Neutrophil (primary cell): Measurements from ENCODE around the gene POC1A.

ENCODE experiments used
- H3K27ac ChIP-seq: fragments of 200-600 bp; sonication (generic); 2 replicates; pipeline ENCODE4 v1.5.1; 2016; ENCODE audit warnings: mild to moderate bottlenecking, moderate library complexity
- H3K27me3 ChIP-seq: fragments of 200-600 bp; sonication (generic); 2 replicates; pipeline ENCODE4 v1.6.0; 2016; ENCODE audit warnings: mild to moderate bottlenecking
- H3K36me3 ChIP-seq: fragments of 200-600 bp; sonication (generic); 2 replicates; pipeline ENCODE4 v1.5.1; 2017
- H3K4me1 ChIP-seq, 2 experiments: fragments of 200-600 bp in 1 of 2; sonication (generic) in 1 of 2; 1 replicate in 1 of 2; 2 replicates in 1 of 2; pipeline versions ENCODE4 v1.5.1 to v1.6.1; 2013 to 2016; ENCODE audit warnings: low read depth in 1 of 2, low read length in 1 of 2, mild to moderate bottlenecking in 1 of 2, moderate library complexity in 1 of 2; ENCODE audit not compliant: control insufficient read depth in 1 of 2, insufficient read depth in 1 of 2
- H3K4me3 ChIP-seq, 2 experiments: fragments of 200-600 bp in 1 of 2; sonication (generic) in 1 of 2; 1 replicate in 1 of 2; 2 replicates in 1 of 2; pipeline ENCODE4 v1.5.1; 2013 to 2016; ENCODE audit warnings: low read depth in 1 of 2, low read length in 1 of 2, mild to moderate bottlenecking in 1 of 2, moderate library complexity in 1 of 2
- H3K9me3 ChIP-seq: fragments of 200-600 bp; sonication (generic); 2 replicates; pipeline ENCODE4 v1.5.1; 2016
- CTCF ChIP-seq: fragments of 200-600 bp; sonication (generic); IDR thresholded peaks from 2 replicates; pipeline ENCODE4 v1.5.1; 2016; ENCODE audit warnings: antibody characterized with exemption

POC1A gene

GRCh38 chr3:52118156-52118875 is 35.9 kb downstream of the POC1A start:
- no peaks in the 10 kb centered on the region for H3K9me3 ChIP-seq
- peaks cover 18% of the 10 kb centered on the region for H3K36me3 ChIP-seq
- no peak overlapping the region for H3K4me3 ChIP-seq
- H3K27ac ChIP-seq = no peak overlapping the region
- H3K4me1 ChIP-seq = peaks cover 11 to 15% of the 10 kb centered on the region in 2 experiments
- H3K27me3 ChIP-seq = no peaks in the 10 kb centered on the region
- TF ChIP-seq CTCF = no peak

GRCh38 chr3:52117537-52117936 is 36.7 kb downstream of the POC1A start:
- Histone ChIP-seq H3K4me3 (no peak overlapping the region), H3K27ac (no peak overlapping the region), H3K27me3 (no peaks in the 10 kb centered on the region), H3K4me1 (peaks cover 11 to 15% of the 10 kb centered on the region in 2 experiments), H3K9me3 (no peaks in the 10 kb centered on the region), H3K36me3 (peaks cover 21% of the 10 kb centered on the region)
- TF ChIP-seq CTCF = no peak

GRCh38 chr3:52112056-52112455 is 42.2 kb downstream of the POC1A start:
- TF ChIP-seq CTCF = no peak
- no peaks in the 10 kb centered on the region for H3K27me3 ChIP-seq
- H3K27ac ChIP-seq = no peak overlapping the region
- H3K4me1 ChIP-seq = no peaks in the 10 kb centered on the region
- H3K9me3 ChIP-seq = no peaks in the 10 kb centered on the region
- peaks cover 38% of the 10 kb centered on the region for H3K36me3 ChIP-seq
- H3K4me3 ChIP-seq = no peak overlapping the region

- H3K36me3 ChIP-seq = peaks cover 44% of the 10 kb centered on the region
- no peaks in the 10 kb centered on the region for H3K27me3 ChIP-seq
- no peak overlapping the region for H3K4me3 ChIP-seq
- TF ChIP-seq CTCF = no peak
- no peaks in the 10 kb centered on the region for H3K9me3 ChIP-seq
- H3K4me1 ChIP-seq = no peaks in the 10 kb centered on the region
- H3K27ac ChIP-seq = no peak overlapping the region
Measured at GRCh38 chr3:52110502-52110901, 43.7 kb downstream of the POC1A start.

GRCh38 chr3:52109611-52110301 is 44.5 kb downstream of the POC1A start:
- no peaks in the 10 kb centered on the region for H3K9me3 ChIP-seq
- TF ChIP-seq CTCF = no peak
- no peaks in the 10 kb centered on the region for H3K4me1 ChIP-seq
- H3K4me3 ChIP-seq = no peak overlapping the region
- peaks cover 44% of the 10 kb centered on the region for H3K36me3 ChIP-seq
- H3K27ac ChIP-seq = no peak overlapping the region
- H3K27me3 ChIP-seq = no peaks in the 10 kb centered on the region
